Stomach smooth muscle (tissue), 2 donors: ENCODE measurements around the gene CENPF.

Experiments
- H3K27ac ChIP-seq: one replicate; pipeline ENCODE4 v1.7.0; 2013; ENCODE audit warnings: mild to moderate bottlenecking, low read length, inconsistent platforms
- H3K27me3 ChIP-seq, 2 donors: one replicate each; pipeline ENCODE4 v1.7.0; 2013; ENCODE audit warnings: low read length in 2 of 2; ENCODE audit not compliant: insufficient read depth in 2 of 2, control insufficient read depth in 1 of 2
- H3K36me3 ChIP-seq, 2 donors: one replicate each; pipeline ENCODE4 v1.7.0; 2013; ENCODE audit warnings: low read length in 2 of 2; ENCODE audit not compliant: control insufficient read depth in 2 of 2, insufficient read depth in 2 of 2
- H3K4me1 ChIP-seq: one replicate; pipeline ENCODE4 v1.7.0; 2013; ENCODE audit warnings: low read length; ENCODE audit not compliant: control insufficient read depth, insufficient read depth
- H3K4me3 ChIP-seq, 2 donors: one replicate each; pipeline ENCODE4 v1.7.0; 2013; ENCODE audit warnings: low read length in 2 of 2
- H3K9ac ChIP-seq, 2 donors: one replicate each; pipeline ENCODE4 v1.7.0; 2013; ENCODE audit warnings: low read length in 2 of 2, mild to moderate bottlenecking in 1 of 2
- H3K9me3 ChIP-seq, 2 donors: one replicate each; pipeline ENCODE4 v1.7.0; 2013; ENCODE audit warnings: low read length in 2 of 2; ENCODE audit not compliant: control insufficient read depth in 2 of 2
- donor health status: healthy.
- donor health status: Pancreatic carcinoma.

CENPF gene

GRCh38 chr1:214602764-214603657, at the start of gene CENPF:
Gene CENPF, plus strand, starts transcription at chr1:214603195. Its CDS starts 10,560 bp downstream, at chr1:214613755.
- no peaks in the 10 kb centered on the region for H3K27me3 ChIP-seq
- peak within 1 kb of the TSS; percentile 51 to 75 for H3K9ac ChIP-seq
- H3K27ac ChIP-seq, result no peak within 1 kb of the TSS
- H3K4me1 ChIP-seq, result peaks cover 7% of the 10 kb centered on the region
- no peaks in the 10 kb centered on the region for H3K36me3 ChIP-seq
- H3K9me3 ChIP-seq, result no peaks in the 10 kb centered on the region
- peak within 1 kb of the TSS; percentile 82 to 85 for H3K4me3 ChIP-seq

- H3K27ac ChIP-seq, result no peak overlapping the region
- peaks cover 3% of the 10 kb centered on the region in 2 donors for H3K27me3 ChIP-seq
- H3K9ac ChIP-seq, result no peak overlapping the region
Measured at GRCh38 chr1:214557952-214558735, 44.9 kb upstream of the CENPF start.

GRCh38 chr1:214563881-214564280, 39.1 kb upstream of the CENPF start:
- no peak overlapping the region for H3K4me3 ChIP-seq
- peaks cover 3% of the 10 kb centered on the region in 2 donors for H3K27me3 ChIP-seq
- H3K9ac ChIP-seq, result no peak overlapping the region
- no peak overlapping the region for H3K27ac ChIP-seq
- no peaks in the 10 kb centered on the region for H3K9me3 ChIP-seq
- H3K36me3 ChIP-seq, result no peaks in the 10 kb centered on the region
- H3K4me1 ChIP-seq, result no peaks in the 10 kb centered on the region

More at GRCh38 chr1:214557952-214558735, 44.9 kb upstream of the CENPF start:
- Histone ChIP-seq H3K4me1 (no peaks in the 10 kb centered on the region), H3K36me3 (no peaks in the 10 kb centered on the region), H3K4me3 (no peak overlapping the region), H3K9me3 (no peaks in the 10 kb centered on the region)

- Histone ChIP-seq H3K4me3 (no peak overlapping the region), H3K9me3 (no peaks in the 10 kb centered on the region), H3K9ac (no peak overlapping the region), H3K27me3 (peaks cover 3% of the 10 kb centered on the region in 2 donors), H3K4me1 (no peaks in the 10 kb centered on the region), H3K27ac (no peak overlapping the region), H3K36me3 (no peaks in the 10 kb centered on the region)
Measured at GRCh38 chr1:214565310-214565709, 37.7 kb upstream of the CENPF start.

GRCh38 chr1:214566158-214567104, 36.6 kb upstream of the CENPF start:
- no peak overlapping the region for H3K4me3 ChIP-seq
- no peaks in the 10 kb centered on the region for H3K9me3 ChIP-seq
- H3K36me3 ChIP-seq, result no peaks in the 10 kb centered on the region
- H3K27me3 ChIP-seq, result no peaks in the 10 kb centered on the region
- H3K9ac ChIP-seq, result no peak overlapping the region
- H3K4me1 ChIP-seq, result no peaks in the 10 kb centered on the region
- H3K27ac ChIP-seq, result no peak overlapping the region

- Histone ChIP-seq H3K9me3 (no peaks in the 10 kb centered on the region), H3K27ac (no peak overlapping the region), H3K27me3 (no peaks in the 10 kb centered on the region), H3K36me3 (no peaks in the 10 kb centered on the region), H3K9ac (no peak overlapping the region), H3K4me1 (no peaks in the 10 kb centered on the region), H3K4me3 (no peak overlapping the region)
Measured at GRCh38 chr1:214567481-214567980, 35.5 kb upstream of the CENPF start.

- no peaks in the 10 kb centered on the region for H3K27me3 ChIP-seq
- H3K36me3 ChIP-seq, result no peaks in the 10 kb centered on the region
- no peak overlapping the region for H3K27ac ChIP-seq
- no peak overlapping the region for H3K9ac ChIP-seq
- no peaks in the 10 kb centered on the region for H3K4me1 ChIP-seq
- no peaks in the 10 kb centered on the region for H3K9me3 ChIP-seq
- H3K4me3 ChIP-seq, result no peak overlapping the region
Measured at GRCh38 chr1:214568328-214568727, 34.7 kb upstream of the CENPF start.

- H3K36me3 ChIP-seq, result no peaks in the 10 kb centered on the region
- no peaks in the 10 kb centered on the region for H3K9me3 ChIP-seq
- H3K27me3 ChIP-seq, result no peaks in the 10 kb centered on the region
- no peak overlapping the region for H3K27ac ChIP-seq
- H3K4me1 ChIP-seq, result no peaks in the 10 kb centered on the region
- H3K4me3 ChIP-seq, result no peak overlapping the region
- no peak overlapping the region for H3K9ac ChIP-seq
Measured at GRCh38 chr1:214569357-214570004, 33.5 kb upstream of the CENPF start.

- Histone ChIP-seq H3K36me3 (no peaks in the 10 kb centered on the region), H3K27ac (no peak overlapping the region), H3K4me3 (no peak overlapping the region), H3K9ac (no peak overlapping the region), H3K9me3 (no peaks in the 10 kb centered on the region), H3K27me3 (no peaks in the 10 kb centered on the region), H3K4me1 (no peaks in the 10 kb centered on the region)
Measured at GRCh38 chr1:214570442-214570841, 32.6 kb upstream of the CENPF start.
